ENCODE results near the gene AUNIP. TPM values are rescaled to one million over a fixed set of nuclear protein-coding genes. Genes with fewer than 3 reads are reported as not detected.

Gene AUNIP
- polyA plus RNA-seq, 1 experiment = 1.4 TPM

- Histone ChIP-seq H3K4me3 (ENCODE audit: low read depth, low read length) (no peak overlapping the region), H3K27me3 (ENCODE audit: control insufficient read depth, insufficient read depth, low read length) (no peaks in the 10 kb centered on the region), H3K36me3 (ENCODE audit: control insufficient read depth, insufficient read depth, low read length) (peaks cover 40% of the 10 kb centered on the region)
- POLR2A ChIA-PET = no interaction called here
- no peak for TF ChIP-seq CTCF (IDR thresholded peaks at IDR 0.05; ENCODE audit: insufficient read depth, low read depth, low read length)
- no peak for DNase-seq (ENCODE audit: low read depth)
- CTCF ChIA-PET = no interaction called here
These were observed 44.6 kb downstream of the AUNIP start for GRCh38 chr1:25814549-25815087.

GRCh38 chr1:25813734-25814471 lies 45.4 kb downstream of the AUNIP start:
- TF ChIP-seq CTCF (IDR thresholded peaks at IDR 0.05; ENCODE audit: insufficient read depth, low read depth, low read length) = no peak
- peaks cover 43% of the 10 kb centered on the region for H3K36me3 ChIP-seq (ENCODE audit: control insufficient read depth, insufficient read depth, low read length)
- no peak for DNase-seq (ENCODE audit: low read depth)
- ChIA-PET CTCF (interaction anchor here (2.1 kb wide), 1 partner anchor 8 kb away, joined by 5 read pairs; no protein-coding TSS in a partner anchor), POLR2A (no interaction called here)
- no peaks in the 10 kb centered on the region for H3K27me3 ChIP-seq (ENCODE audit: control insufficient read depth, insufficient read depth, low read length)
- H3K4me3 ChIP-seq (ENCODE audit: low read depth, low read length) = no peak overlapping the region

GRCh38 chr1:25813071-25813733 lies 46.1 kb downstream of the AUNIP start:
- Histone ChIP-seq H3K27me3 (ENCODE audit: control insufficient read depth, insufficient read depth, low read length) (no peaks in the 10 kb centered on the region), H3K36me3 (ENCODE audit: control insufficient read depth, insufficient read depth, low read length) (peaks cover 43% of the 10 kb centered on the region), H3K4me3 (ENCODE audit: low read depth, low read length) (no peak overlapping the region)
- TF ChIP-seq CTCF (IDR thresholded peaks at IDR 0.05; ENCODE audit: insufficient read depth, low read depth, low read length) = no peak
- POLR2A ChIA-PET = no interaction called here
- CTCF ChIA-PET = interaction anchor here (0.6 to 2.1 kb wide), 2 partner anchors 9 to 245 kb away, joined by 4 to 5 read pairs; no protein-coding TSS in a partner anchor
- DNase-seq (ENCODE audit: low read depth) = no peak

- no peak overlapping the region for H3K4me3 ChIP-seq (ENCODE audit: low read depth, low read length)
- CTCF ChIA-PET = interaction anchor here (0.8 to 3.9 kb wide), 8 partner anchors 8 to 203 kb away, joined by 3 to 18 read pairs (median 4); partner anchors contain the start of gene MTFR1L
- no peaks in the 10 kb centered on the region for H3K27me3 ChIP-seq (ENCODE audit: control insufficient read depth, insufficient read depth, low read length)
- no peak for DNase-seq (ENCODE audit: low read depth)
- POLR2A ChIA-PET = no interaction called here
- no peak for TF ChIP-seq CTCF (IDR thresholded peaks at IDR 0.05; ENCODE audit: insufficient read depth, low read depth, low read length)
- H3K36me3 ChIP-seq (ENCODE audit: control insufficient read depth, insufficient read depth, low read length) = peaks cover 47% of the 10 kb centered on the region
These were observed 47.7 kb downstream of the AUNIP start for GRCh38 chr1:25811384-25812082.

Data from BJ (cell line).